ENCODE measurements around the gene ROPN1. TPM values are rescaled to one million over a fixed set of nuclear protein-coding genes. Genes with fewer than 3 reads are reported as not detected.

The ROPN1 gene
- total and polyA plus RNA-seq, 10 of the 15 experiments (the other 5 are each of a cell fraction or from before 2014, with no cell fraction given): not detected

DNA sequence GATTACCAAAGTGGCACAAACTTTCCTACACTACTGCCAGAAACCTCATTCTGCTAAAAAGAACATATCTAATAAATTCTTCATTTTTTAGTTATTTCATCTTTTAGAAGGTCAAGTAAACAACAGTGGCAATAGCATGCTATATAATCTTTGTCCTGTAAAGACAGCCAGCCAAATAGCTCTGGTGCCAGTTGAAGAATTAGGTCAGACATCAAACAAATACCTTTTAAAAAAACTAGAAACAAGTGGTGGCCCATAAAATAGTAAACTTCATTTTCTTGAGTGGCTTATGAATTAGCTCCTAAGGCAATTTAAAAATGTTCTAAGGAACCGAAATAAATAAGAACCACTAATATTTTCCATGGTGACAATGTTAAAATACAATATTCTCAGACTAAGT is 50.4 kb downstream of the ROPN1 start:
- H3K4me2 ChIP-seq (ENCODE audit: control insufficient read depth, insufficient read depth): no peak overlapping the region
- no peak for FAIRE-seq
- H3K79me2 ChIP-seq (ENCODE audit: control insufficient read depth, insufficient read depth, low read length): no peaks in the 10 kb centered on the region
- SMC1A ChIA-PET (ENCODE audit: uncharacterized antibody, unreplicated experiment): interaction anchor here (0.9 to 2.4 kb wide), 4 partner anchors 13 to 517 kb away, joined by 3 to 7 read pairs (median 4); no protein-coding TSS in a partner anchor
- 45% methylated on average over 1 of the region's 1 CpG for WGBS (ENCODE audit: insufficient coverage, insufficient replicate concordance, low lambda C conversion rate, missing lambda C conversion rate)
- no peak overlapping the region for H3K9ac ChIP-seq (ENCODE audit: control insufficient read depth, insufficient read depth, low read length)
- no peak overlapping the region for H3K27ac ChIP-seq (ENCODE audit: control insufficient read depth, insufficient read depth)
- in situ Hi-C loops (cut with MboI): no loop called here
- no peaks in the 10 kb centered on the region for H4K20me1 ChIP-seq (ENCODE audit: control insufficient read depth, insufficient read depth)
- DNase-seq (ENCODE audit: low read depth, low spot score): no peak
- peaks cover 2 to 20% of the 10 kb centered on the region in 2 experiments; a peak in 3 of 4 replicates for H3K36me3 ChIP-seq (ENCODE audit: control insufficient read depth in 2 of 2, insufficient read depth in 2 of 2, low read length in 1 of 2)
- no peak for ATAC-seq
- no peaks in the 10 kb centered on the region for H3K4me1 ChIP-seq (ENCODE audit: control insufficient read depth, insufficient read depth, low read length)
- CTCF ChIA-PET: interaction anchor here (0.7 to 3.1 kb wide), 6 partner anchors 10 to 340 kb away, joined by 3 to 17 read pairs (median 5); no protein-coding TSS in a partner anchor
- no TSS peak for BruUV-seq (replicated peaks)
- H3K9me3 ChIP-seq (replicated peaks; ENCODE audit: control insufficient read depth, insufficient read depth, low read length): no peaks in the 10 kb centered on the region
- H3K4me3 ChIP-seq: no peak overlapping the region
- H3K27me3 ChIP-seq (replicated peaks in 1 of 2; ENCODE audit: control insufficient read depth in 2 of 2, insufficient read depth in 2 of 2, low read length in 1 of 2): no peaks in the 10 kb centered on the region
- POLR2A ChIA-PET: no interaction called here
- RAD21 ChIA-PET (ENCODE audit: unreplicated experiment): interaction anchor here (1.3 to 1.6 kb wide), 2 partner anchors 38 to 41 kb away, joined by 3 to 9 read pairs; no protein-coding TSS in a partner anchor
- H2AFZ ChIP-seq (ENCODE audit: control insufficient read depth, low read depth, low read length): no peak overlapping the region
- intact Hi-C loops (cut with micrococcal nuclease; ENCODE audit: unreplicated experiment): no loop called here
- TF ChIP-seq, protein P1, sequence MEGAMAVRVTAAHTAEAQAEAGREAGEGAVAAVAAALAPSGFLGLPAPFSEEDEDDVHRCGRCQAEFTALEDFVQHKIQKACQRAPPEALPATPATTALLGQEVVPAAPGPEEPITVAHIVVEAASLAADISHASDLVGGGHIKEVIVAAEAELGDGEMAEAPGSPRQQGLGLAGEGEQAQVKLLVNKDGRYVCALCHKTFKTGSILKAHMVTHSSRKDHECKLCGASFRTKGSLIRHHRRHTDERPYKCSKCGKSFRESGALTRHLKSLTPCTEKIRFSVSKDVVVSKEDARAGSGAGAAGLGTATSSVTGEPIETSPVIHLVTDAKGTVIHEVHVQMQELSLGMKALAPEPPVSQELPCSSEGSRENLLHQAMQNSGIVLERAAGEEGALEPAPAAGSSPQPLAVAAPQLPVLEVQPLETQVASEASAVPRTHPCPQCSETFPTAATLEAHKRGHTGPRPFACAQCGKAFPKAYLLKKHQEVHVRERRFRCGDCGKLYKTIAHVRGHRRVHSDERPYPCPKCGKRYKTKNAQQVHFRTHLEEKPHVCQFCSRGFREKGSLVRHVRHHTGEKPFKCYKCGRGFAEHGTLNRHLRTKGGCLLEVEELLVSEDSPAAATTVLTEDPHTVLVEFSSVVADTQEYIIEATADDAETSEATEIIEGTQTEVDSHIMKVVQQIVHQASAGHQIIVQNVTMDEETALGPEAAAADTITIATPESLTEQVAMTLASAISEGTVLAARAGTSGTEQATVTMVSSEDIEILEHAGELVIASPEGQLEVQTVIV (IDR thresholded peaks at IDR 0.05; ENCODE audit: borderline replicate concordance, partially characterized antibody): no peak
- TF ChIP-seq MEF2A (IDR thresholded peaks at IDR 0.05; ENCODE audit: insufficient read depth, low read depth, low read length) (no peak), CBFB (IDR thresholded peaks at IDR 0.05; ENCODE audit: low read depth) (no peak), TCF7 (IDR thresholded peaks at IDR 0.05; ENCODE audit: borderline replicate concordance) (no peak), SREBF1 (IDR thresholded peaks at IDR 0.05; ENCODE audit: low read length) (no peak), RCOR1 (conservative IDR thresholded peaks at IDR 0.05; ENCODE audit: low read depth, low read length) (no peak), ASH2L (IDR thresholded peaks at IDR 0.05; ENCODE audit: borderline replicate concordance, low read depth) (no peak), RBBP5 (conservative IDR thresholded peaks at IDR 0.05) (no peak), SIX5 (IDR thresholded peaks at IDR 0.05; ENCODE audit: low read depth, low read length, severe bottlenecking) (no peak), ZNF274 (IDR thresholded peaks at IDR 0.05; ENCODE audit: insufficient read depth, insufficient read length) (no peak), ZSCAN29 (IDR thresholded peaks at IDR 0.05) (no peak), HCFC1 (IDR thresholded peaks at IDR 0.05; ENCODE audit: low read length) (no peak)
- TF ChIP-seq, protein P2, sequence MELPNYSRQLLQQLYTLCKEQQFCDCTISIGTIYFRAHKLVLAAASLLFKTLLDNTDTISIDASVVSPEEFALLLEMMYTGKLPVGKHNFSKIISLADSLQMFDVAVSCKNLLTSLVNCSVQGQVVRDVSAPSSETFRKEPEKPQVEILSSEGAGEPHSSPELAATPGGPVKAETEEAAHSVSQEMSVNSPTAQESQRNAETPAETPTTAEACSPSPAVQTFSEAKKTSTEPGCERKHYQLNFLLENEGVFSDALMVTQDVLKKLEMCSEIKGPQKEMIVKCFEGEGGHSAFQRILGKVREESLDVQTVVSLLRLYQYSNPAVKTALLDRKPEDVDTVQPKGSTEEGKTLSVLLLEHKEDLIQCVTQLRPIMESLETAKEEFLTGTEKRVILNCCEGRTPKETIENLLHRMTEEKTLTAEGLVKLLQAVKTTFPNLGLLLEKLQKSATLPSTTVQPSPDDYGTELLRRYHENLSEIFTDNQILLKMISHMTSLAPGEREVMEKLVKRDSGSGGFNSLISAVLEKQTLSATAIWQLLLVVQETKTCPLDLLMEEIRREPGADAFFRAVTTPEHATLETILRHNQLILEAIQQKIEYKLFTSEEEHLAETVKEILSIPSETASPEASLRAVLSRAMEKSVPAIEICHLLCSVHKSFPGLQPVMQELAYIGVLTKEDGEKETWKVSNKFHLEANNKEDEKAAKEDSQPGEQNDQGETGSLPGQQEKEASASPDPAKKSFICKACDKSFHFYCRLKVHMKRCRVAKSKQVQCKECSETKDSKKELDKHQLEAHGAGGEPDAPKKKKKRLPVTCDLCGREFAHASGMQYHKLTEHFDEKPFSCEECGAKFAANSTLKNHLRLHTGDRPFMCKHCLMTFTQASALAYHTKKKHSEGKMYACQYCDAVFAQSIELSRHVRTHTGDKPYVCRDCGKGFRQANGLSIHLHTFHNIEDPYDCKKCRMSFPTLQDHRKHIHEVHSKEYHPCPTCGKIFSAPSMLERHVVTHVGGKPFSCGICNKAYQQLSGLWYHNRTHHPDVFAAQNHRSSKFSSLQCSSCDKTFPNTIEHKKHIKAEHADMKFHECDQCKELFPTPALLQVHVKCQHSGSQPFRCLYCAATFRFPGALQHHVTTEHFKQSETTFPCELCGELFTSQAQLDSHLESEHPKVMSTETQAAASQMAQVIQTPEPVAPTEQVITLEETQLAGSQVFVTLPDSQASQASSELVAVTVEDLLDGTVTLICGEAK (IDR thresholded peaks at IDR 0.05; ENCODE audit: borderline replicate concordance): no peak
- TF ChIP-seq, protein P3, sequence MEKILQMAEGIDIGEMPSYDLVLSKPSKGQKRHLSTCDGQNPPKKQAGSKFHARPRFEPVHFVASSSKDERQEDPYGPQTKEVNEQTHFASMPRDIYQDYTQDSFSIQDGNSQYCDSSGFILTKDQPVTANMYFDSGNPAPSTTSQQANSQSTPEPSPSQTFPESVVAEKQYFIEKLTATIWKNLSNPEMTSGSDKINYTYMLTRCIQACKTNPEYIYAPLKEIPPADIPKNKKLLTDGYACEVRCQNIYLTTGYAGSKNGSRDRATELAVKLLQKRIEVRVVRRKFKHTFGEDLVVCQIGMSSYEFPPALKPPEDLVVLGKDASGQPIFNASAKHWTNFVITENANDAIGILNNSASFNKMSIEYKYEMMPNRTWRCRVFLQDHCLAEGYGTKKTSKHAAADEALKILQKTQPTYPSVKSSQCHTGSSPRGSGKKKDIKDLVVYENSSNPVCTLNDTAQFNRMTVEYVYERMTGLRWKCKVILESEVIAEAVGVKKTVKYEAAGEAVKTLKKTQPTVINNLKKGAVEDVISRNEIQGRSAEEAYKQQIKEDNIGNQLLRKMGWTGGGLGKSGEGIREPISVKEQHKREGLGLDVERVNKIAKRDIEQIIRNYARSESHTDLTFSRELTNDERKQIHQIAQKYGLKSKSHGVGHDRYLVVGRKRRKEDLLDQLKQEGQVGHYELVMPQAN (conservative IDR thresholded peaks at IDR 0.05): no peak
